NCI-H2029 (cell line): ENCODE results near the gene OR4D9.
A peak's percentile ranks its signal among the peaks of the same experiment; 100 is the strongest.
"Not testable (repeated sequence)": the region's sequence is repeated elsewhere in the genome, so short reads cannot be mapped to it uniquely, and the experiment has no call there.

ENCODE experiments used
- DNase-seq: peaks from one replicate; lab custom pipeline; 2025; lab: John Stamatoyannopoulos, UW

OR4D9 gene

GRCh38 chr11:59510941-59511589 is at the start of gene OR4D9:
TSS of gene OR4D9 (plus strand) at chr11:59511539. CDS start at chr11:59514913, 3,374 bp downstream.
- DNase-seq = no peak

DNA sequence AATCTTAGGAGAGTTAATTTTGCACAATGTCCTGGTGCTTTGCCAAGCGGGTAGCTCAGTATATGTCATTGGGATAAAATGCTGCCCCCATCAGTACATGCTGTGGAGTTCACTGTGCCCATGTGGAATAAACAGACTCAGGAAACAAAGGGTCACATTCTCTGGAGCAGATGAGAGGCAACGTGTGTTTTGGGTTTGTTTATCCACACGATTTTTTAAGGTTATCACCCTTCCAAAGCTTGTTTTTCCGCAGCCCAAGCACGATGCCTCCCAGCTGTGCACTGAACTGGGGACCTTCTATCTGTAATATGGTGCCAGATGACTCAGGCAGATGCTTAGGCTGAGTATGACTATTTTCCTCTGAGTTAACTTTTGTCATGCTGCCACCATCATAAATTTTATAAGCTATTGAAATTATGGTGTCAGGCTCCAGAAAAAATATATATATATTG is 48.1 kb upstream of the OR4D9 start:
- no peak for DNase-seq

DNA sequence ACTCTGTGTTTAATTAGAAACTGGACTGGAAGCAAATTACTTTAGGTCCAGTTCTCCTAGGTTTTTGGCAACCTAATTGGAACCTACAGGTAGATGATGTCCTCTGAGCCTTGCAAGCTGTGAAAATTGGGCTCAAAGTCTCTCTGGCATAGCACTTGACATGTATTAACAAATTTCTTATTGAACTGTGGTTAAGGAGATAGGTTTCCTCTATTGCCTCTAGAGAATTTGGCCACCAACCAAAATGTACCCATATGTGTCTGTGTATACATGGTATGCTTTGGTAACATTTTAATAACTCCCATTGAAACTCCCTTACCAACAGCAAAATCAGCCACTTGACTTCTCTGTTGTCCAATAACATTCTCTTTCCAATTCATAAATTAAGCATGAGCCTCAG is 38.3 kb upstream of the OR4D9 start, which contains the start of gene OR4D10:
Gene OR4D10 (plus strand): TSS at position 301 of the 400 bp plus-strand sequence. CDS start 4,115 bp downstream, outside the sequence.
- no peak for DNase-seq

DNA sequence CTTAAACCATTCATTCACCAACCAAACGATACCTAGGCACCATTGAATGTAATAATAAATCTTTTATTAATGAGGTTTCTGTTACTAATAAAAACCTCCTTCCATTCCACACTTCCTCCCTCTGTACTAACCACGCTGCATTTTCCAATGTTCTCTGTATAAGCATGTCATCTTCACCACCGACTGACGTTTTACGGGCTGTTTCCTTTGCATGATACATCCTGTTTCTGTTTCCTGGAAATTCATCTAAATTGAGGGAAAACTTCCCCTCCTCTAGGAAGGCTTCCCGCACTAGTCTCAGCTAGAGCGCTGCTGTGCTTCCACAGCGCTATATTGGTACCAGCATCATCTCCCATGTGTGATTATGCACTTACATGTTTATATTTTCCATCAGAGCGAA is 36.2 kb upstream of the OR4D9 start:
- no peak for DNase-seq

GRCh38 chr11:59479906-59480305 is 31.4 kb upstream of the OR4D9 start:
- DNase-seq = no peak

DNA sequence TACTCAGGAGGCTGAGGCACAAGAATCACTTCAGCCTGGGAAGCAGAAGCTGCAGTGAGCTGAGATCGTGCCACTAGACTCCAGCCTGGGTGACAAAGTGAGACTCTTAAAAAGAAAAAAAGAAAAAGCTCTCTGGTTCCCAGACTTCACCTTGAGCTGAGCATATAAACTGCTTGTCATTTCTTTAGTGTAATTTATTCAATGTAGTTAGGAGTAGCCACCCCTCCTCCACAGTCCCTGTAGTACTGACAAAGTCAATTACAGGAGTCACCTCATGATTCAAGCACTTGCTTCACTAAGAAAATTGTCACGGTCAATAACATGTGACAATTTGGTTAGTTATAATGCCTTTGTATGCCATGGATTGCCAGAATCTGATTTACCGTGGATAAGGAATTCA is 31.0 kb upstream of the OR4D9 start:
- no peak for DNase-seq

GRCh38 chr11:59501931-59502330 is 9.4 kb upstream of the OR4D9 start:
- no peak for DNase-seq

DNA sequence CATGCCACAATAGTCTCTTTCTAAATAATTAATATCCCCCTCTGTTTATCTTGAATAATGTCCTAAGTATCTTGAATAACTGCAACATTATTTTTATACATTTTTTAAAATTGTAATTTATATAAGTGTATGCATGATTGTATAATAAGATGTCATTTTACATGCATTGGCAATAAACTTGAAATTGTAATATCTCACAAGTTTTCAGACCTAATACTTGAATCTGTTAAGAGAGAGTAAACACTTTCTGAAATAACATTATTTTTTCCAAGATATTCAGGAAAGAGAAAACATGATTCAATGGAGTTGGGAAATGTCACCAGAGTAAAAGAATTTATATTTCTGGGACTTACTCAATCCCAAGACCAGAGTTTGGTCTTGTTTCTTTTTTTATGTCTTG is 8.1 kb upstream of the OR4D9 start, which contains the start of gene OR4D11:
Gene OR4D11 (plus strand): TSS at position 301 of the 400 bp plus-strand sequence. CDS start 0 bp downstream, at position 301.
- DNase-seq = no peak

- no peak for DNase-seq
Measured at GRCh38 chr11:59511675-59512074, 336 bp downstream of the OR4D9 start.

GRCh38 chr11:59520139-59520538 is 8.8 kb downstream of the OR4D9 start:
- DNase-seq = not testable (repeated sequence)

DNA sequence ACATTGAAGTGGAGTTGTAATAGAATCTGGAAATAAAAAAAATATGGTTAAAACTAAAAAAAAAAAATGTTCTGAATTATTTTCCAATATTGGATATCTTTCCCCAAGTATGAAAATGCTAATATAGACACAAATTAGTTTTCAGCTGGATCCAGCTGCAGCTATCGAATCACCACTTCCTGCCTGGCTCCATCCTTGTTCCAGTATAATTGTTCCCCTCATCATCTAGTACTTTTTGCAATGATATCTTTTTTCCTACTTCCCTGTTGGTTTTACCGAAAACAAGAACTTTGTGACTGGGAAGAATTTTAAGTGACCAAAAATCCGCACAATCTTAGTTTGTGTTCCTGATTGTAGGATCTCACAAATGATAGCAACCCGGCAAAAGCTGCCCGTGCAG is 9.4 kb downstream of the OR4D9 start:
- DNase-seq = no peak

DNA sequence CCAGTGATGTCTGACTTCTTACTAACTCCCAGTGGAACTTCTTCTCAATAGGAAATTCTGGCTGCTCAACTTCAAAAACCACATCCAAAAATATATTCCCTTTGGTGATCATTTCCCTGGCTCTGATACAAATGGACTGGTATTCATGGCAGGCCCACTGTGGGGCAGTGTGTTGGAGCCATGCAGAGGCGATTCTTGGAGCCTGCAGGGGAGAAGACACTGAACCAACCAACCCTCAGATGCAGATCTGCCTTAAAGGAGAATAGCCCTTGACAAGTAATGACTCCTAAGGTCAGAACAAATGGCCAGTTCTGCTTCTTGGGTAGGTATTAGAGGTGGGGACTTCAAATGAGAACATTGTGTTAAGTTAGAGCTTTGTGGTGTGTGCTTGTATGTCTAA is 12.2 kb downstream of the OR4D9 start:
- no peak for DNase-seq

GRCh38 chr11:59528711-59529110 is 17.4 kb downstream of the OR4D9 start:
- DNase-seq = no peak

DNA sequence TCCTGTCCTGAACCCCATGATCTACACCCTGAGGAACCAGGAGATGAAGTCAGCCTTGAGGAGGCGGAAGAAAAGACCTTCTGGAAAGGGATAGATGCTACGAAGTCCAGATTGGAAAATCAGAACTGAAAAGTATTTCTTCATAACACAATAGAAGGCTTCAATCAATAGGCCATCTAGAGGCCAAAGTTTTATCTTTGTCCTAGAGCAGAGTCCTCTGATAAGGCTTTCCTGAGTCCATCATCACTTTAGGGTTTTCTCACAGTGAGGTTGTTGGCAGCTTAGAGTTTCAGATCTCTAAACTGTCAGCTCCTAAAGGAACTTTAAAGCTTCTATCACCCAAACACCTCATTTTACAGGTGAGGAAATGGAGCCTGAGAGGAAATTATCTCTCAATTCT is 21.3 kb downstream of the OR4D9 start:
- no peak for DNase-seq

- DNase-seq = no peak
Measured at GRCh38 chr11:59534676-59535075, 23.3 kb downstream of the OR4D9 start.

- DNase-seq = no peak
Measured at GRCh38 chr11:59542142-59542810, 30.9 kb downstream of the OR4D9 start.

GRCh38 chr11:59543713-59544112 is 32.4 kb downstream of the OR4D9 start:
- not testable (repeated sequence) for DNase-seq

GRCh38 chr11:59544869-59545178 is 33.5 kb downstream of the OR4D9 start:
- DNase-seq = no peak

GRCh38 chr11:59545179-59546020 is 34.1 kb downstream of the OR4D9 start:
- DNase-seq = no peak

DNA sequence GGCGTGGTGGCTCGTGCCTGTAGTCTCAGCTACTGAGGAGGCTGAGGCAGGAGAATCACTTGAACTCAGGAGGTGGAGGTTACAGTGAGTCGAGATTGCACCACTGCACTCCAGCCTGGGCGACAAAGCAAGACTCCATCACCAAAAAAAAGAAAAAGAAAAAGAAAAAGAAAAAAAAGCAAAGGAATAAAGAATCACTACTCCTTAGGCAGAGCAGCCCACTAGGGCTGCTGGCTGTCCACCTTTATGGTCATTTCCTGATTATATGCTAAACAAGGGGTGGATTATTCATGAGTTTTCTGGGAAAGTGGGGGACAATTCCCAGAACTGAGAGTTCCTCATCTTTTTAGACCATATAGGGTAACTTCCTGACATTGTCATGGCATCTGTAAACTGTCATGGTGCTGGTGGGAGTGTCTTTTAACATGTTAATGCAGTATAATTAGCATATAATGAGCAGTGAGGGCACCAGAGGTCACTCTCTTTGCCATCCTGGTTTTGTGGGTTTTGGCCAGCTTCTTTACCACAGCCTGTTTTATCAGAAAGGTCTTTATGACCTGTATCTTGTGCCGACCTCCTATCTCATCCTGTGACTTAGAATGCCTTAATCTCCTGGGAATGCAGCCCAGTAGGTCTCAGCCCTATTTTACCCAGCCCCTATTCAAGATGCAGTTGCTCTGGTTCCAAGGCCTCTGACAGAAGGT is 36.4 kb downstream of the OR4D9 start:
- not testable (repeated sequence) for DNase-seq

DNA sequence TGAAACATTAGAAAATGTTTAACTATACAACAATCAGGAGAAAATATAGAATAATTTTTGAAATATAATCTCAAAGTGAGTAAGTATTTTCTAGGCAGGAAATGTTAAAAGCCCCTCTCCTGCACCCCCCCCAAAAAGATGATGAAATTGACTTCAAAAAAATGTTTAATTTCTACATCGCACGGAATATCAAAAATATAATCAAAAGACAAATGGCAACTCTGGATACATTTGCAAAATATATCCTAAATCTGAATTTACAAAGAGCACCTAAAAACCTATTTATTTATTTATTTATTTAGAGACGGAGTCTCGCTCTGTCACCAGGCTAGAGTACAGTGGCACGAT is 36.9 kb downstream of the OR4D9 start:
- no peak for DNase-seq

- DNase-seq = peak; percentile 90
Measured at GRCh38 chr11:59550368-59550841, 39.1 kb downstream of the OR4D9 start.
